ENCODE data around the gene IDE. TPM values are rescaled to one million over a fixed set of nuclear protein-coding genes. Genes with fewer than 3 reads are reported as not detected.

The IDE gene
- total RNA-seq (2022), result 54.6 and 66.4 TPM in 2 replicates
- Bru-seq, nascent RNA, result percentile 85 among the genes with signal in this experiment
- percentile 90 among the genes with signal in this experiment for BruChase-seq, experiment 1, labeled RNA remaining after a 6-hour chase
- percentile 88 among the genes with signal in this experiment for BruChase-seq, experiment 2, labeled RNA remaining after a 2-hour chase
- long read RNA-seq, full-length matches to known transcripts, result 71 of 101 reads
- long read RNA-seq, partial matches to known transcripts, result 9 of 101 reads
- long read RNA-seq, other reads (novel, unspliced or antisense), result 21 of 101 reads

- intact Hi-C loops (cut with micrococcal nuclease), result loop anchor here (1.0 kb wide), 1 partner anchor 57 kb away; no protein-coding TSS in a partner anchor
- POLR2A ChIA-PET, result interaction anchor here (0.5 to 10.2 kb wide), 17 partner anchors 9 to 776 kb away, joined by 3 to 157 read pairs (median 5); partner anchors contain the start of genes CPEB3, KIF11, MARCHF5 and TNKS2
- CTCF ChIA-PET, result interaction anchor here (0.6 to 6.9 kb wide), 26 partner anchors 9 to 285 kb away, joined by 3 to 93 read pairs (median 4); no protein-coding TSS in a partner anchor
- TF ChIP-seq CTCF (IDR thresholded peaks at IDR 0.05; ENCODE audit: unreplicated experiment), result peak; percentile 84
- Mint-ChIP-seq H3K4me3 (ENCODE audit: unreplicated experiment) (peak within 1 kb of the TSS; percentile 76), H3K27ac (ENCODE audit: low read depth, unreplicated experiment) (peak within 1 kb of the TSS; percentile 65), H3K27me3 (ENCODE audit: insufficient read depth, unreplicated experiment) (no peaks in the 10 kb centered on the region), H3K9me3 (ENCODE audit: unreplicated experiment) (no peaks in the 10 kb centered on the region), H3K4me1 (ENCODE audit: insufficient read depth, unreplicated experiment) (peaks cover 25% of the 10 kb centered on the region), H3K36me3 (ENCODE audit: insufficient read depth, unreplicated experiment) (peaks cover 12% of the 10 kb centered on the region)
- DNase-seq (ENCODE audit: unreplicated experiment), result peak; percentile 81
- BruUV-seq (replicated peaks), result no TSS peak
Measured at GRCh38 chr10:92573798-92574547, at the start of gene IDE. Gene IDE, minus strand, starts transcription at chr10:92574093. Its CDS starts 74 bp downstream, at chr10:92574019.

- no peak overlapping the region for H3K4me3 Mint-ChIP-seq (ENCODE audit: unreplicated experiment)
- no peaks in the 10 kb centered on the region for H3K4me1 Mint-ChIP-seq (ENCODE audit: insufficient read depth, unreplicated experiment)
- H3K36me3 Mint-ChIP-seq (ENCODE audit: insufficient read depth, unreplicated experiment), result peaks cover 14% of the 10 kb centered on the region
- H3K27me3 Mint-ChIP-seq (ENCODE audit: insufficient read depth, unreplicated experiment), result no peaks in the 10 kb centered on the region
- intact Hi-C loops (cut with micrococcal nuclease), result no loop called here
- TF ChIP-seq CTCF (IDR thresholded peaks at IDR 0.05; ENCODE audit: unreplicated experiment), result no peak
- no peak for DNase-seq (ENCODE audit: unreplicated experiment)
- no TSS peak for BruUV-seq (replicated peaks)
- ChIA-PET POLR2A (interaction anchor here (1.6 kb wide), 1 partner anchor 27 kb away, joined by 5 read pairs; the partner anchor contains the start of gene KIF11), CTCF (no interaction called here)
- no peak overlapping the region for H3K27ac Mint-ChIP-seq (ENCODE audit: low read depth, unreplicated experiment)
- H3K9me3 Mint-ChIP-seq (ENCODE audit: unreplicated experiment), result no peaks in the 10 kb centered on the region
Measured at GRCh38 chr10:92619368-92619767, 45.5 kb upstream of the IDE start.

GRCh38 chr10:92615515-92615914 lies 41.6 kb upstream of the IDE start:
- H3K9me3 Mint-ChIP-seq (ENCODE audit: unreplicated experiment), result no peaks in the 10 kb centered on the region
- ChIA-PET CTCF (interaction anchor here (0.6 to 0.7 kb wide), 2 partner anchors 11 to 761 kb away, joined by 4 read pairs; no protein-coding TSS in a partner anchor), POLR2A (interaction anchor here (0.6 to 0.9 kb wide), 2 partner anchors 24 to 78 kb away, joined by 3 read pairs; no protein-coding TSS in a partner anchor)
- H3K4me3 Mint-ChIP-seq (ENCODE audit: unreplicated experiment), result no peak overlapping the region
- no peak overlapping the region for H3K27ac Mint-ChIP-seq (ENCODE audit: low read depth, unreplicated experiment)
- no peaks in the 10 kb centered on the region for H3K27me3 Mint-ChIP-seq (ENCODE audit: insufficient read depth, unreplicated experiment)
- TF ChIP-seq CTCF (IDR thresholded peaks at IDR 0.05; ENCODE audit: unreplicated experiment), result no peak
- peaks cover 18% of the 10 kb centered on the region for H3K36me3 Mint-ChIP-seq (ENCODE audit: insufficient read depth, unreplicated experiment)
- no TSS peak for BruUV-seq (replicated peaks)
- H3K4me1 Mint-ChIP-seq (ENCODE audit: insufficient read depth, unreplicated experiment), result no peaks in the 10 kb centered on the region
- DNase-seq (ENCODE audit: unreplicated experiment), result no peak
- intact Hi-C loops (cut with micrococcal nuclease), result no loop called here

- no TSS peak for BruUV-seq (replicated peaks)
- Mint-ChIP-seq H3K4me3 (ENCODE audit: unreplicated experiment) (no peak overlapping the region), H3K27me3 (ENCODE audit: insufficient read depth, unreplicated experiment) (no peaks in the 10 kb centered on the region), H3K9me3 (ENCODE audit: unreplicated experiment) (no peaks in the 10 kb centered on the region), H3K4me1 (ENCODE audit: insufficient read depth, unreplicated experiment) (peaks cover 36% of the 10 kb centered on the region), H3K36me3 (ENCODE audit: insufficient read depth, unreplicated experiment) (peaks cover 15% of the 10 kb centered on the region), H3K27ac (ENCODE audit: low read depth, unreplicated experiment) (peak overlapping the region; percentile 94)
- CTCF ChIA-PET, result interaction anchor here (0.6 kb wide), 1 partner anchor 11 kb away, joined by 4 read pairs; no protein-coding TSS in a partner anchor
- DNase-seq (ENCODE audit: unreplicated experiment), result no peak
- TF ChIP-seq CTCF (IDR thresholded peaks at IDR 0.05; ENCODE audit: unreplicated experiment), result no peak
- POLR2A ChIA-PET, result interaction anchor here (0.6 to 5.0 kb wide), 7 partner anchors 10 to 866 kb away, joined by 3 to 44 read pairs (median 13); partner anchors contain the start of gene KIF11
- intact Hi-C loops (cut with micrococcal nuclease), result no loop called here
Measured at GRCh38 chr10:92604841-92605240, 30.9 kb upstream of the IDE start.

Data from MCF 10A (cell line).